Measurements from ENCODE around the gene SYCP2. TPM values are rescaled to one million over a fixed set of nuclear protein-coding genes. Genes with fewer than 3 reads are reported as not detected.

The SYCP2 gene
- total RNA-seq, 1 donor from 2014 or later, result 1.2 TPM

GRCh38 chr20:59938696-59939051 lies 5.2 kb upstream of the SYCP2 start:
- no peak overlapping the region for H3K4me3 ChIP-seq (ENCODE audit: low read depth, low read length)
- no peak for TF ChIP-seq CTCF (conservative IDR thresholded peaks at IDR 0.05; ENCODE audit: low read depth, low read length)
- DNase-seq (ENCODE audit: low read depth), result no peak

- H3K4me3 ChIP-seq (ENCODE audit: low read depth, low read length), result no peak overlapping the region
- DNase-seq (ENCODE audit: low read depth), result no peak
- TF ChIP-seq CTCF (conservative IDR thresholded peaks at IDR 0.05; ENCODE audit: low read depth, low read length), result no peak
These were observed 4.8 kb upstream of the SYCP2 start for GRCh38 chr20:59938221-59938620.

- H3K4me3 ChIP-seq (ENCODE audit: low read depth, low read length), result no peak overlapping the region
- DNase-seq (ENCODE audit: low read depth), result no peak
These were observed 3.7 kb upstream of the SYCP2 start for GRCh38 chr20:59937150-59937549.

GRCh38 chr20:59936409-59936808 lies 3.0 kb upstream of the SYCP2 start:
- no peak overlapping the region for H3K4me3 ChIP-seq (ENCODE audit: low read depth, low read length)
- no peak for DNase-seq (ENCODE audit: low read depth)
- TF ChIP-seq CTCF (conservative IDR thresholded peaks at IDR 0.05; ENCODE audit: low read depth, low read length), result no peak

More at GRCh38 chr20:59937150-59937549, 3.7 kb upstream of the SYCP2 start:
- no peak for TF ChIP-seq CTCF (conservative IDR thresholded peaks at IDR 0.05; ENCODE audit: low read depth, low read length)

- no peak overlapping the region for H3K4me3 ChIP-seq (ENCODE audit: low read depth, low read length)
- no peak for DNase-seq (ENCODE audit: low read depth)
- TF ChIP-seq CTCF (conservative IDR thresholded peaks at IDR 0.05; ENCODE audit: low read depth, low read length), result no peak
These were observed 2.2 kb upstream of the SYCP2 start for GRCh38 chr20:59935457-59936185.

GRCh38 chr20:59933849-59934585 lies 580 bp upstream of the SYCP2 start:
- DNase-seq (ENCODE audit: low read depth), result no peak
- H3K4me3 ChIP-seq (ENCODE audit: low read depth, low read length), result peak overlapping the region; percentile 75
- peak; percentile 86 for TF ChIP-seq CTCF (conservative IDR thresholded peaks at IDR 0.05; ENCODE audit: low read depth, low read length)

Measured in epithelial cell of proximal tubule (primary cell).